ENCODE results near the gene FER.

Gene FER

DNA sequence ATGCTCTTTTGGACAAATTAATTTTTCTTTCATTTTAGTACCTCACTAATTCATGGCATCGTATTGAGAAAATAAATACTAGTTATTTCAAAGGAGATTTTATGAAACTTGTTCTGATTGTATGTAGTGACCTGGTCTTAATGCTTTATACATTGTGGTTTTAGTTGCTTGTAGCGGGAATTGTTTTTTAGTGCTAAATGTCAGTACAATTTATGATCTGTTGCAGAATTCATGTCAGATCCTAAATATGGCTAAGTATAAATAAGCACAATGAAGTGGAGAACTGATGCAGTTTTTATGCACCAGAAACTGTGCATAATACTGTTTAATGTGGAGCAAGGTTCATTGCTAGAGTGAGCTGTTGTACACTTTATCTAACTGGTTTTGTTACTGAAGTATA lies 353.3 kb downstream of the FER start:
- no peaks in the 10 kb centered on the region for H3K27me3 Mint-ChIP-seq (ENCODE audit: low read depth, poor library complexity)
- no peaks in the 10 kb centered on the region for H3K9me3 Mint-ChIP-seq
- no peak for DNase-seq
- no peak overlapping the region for H3K4me3 Mint-ChIP-seq
- H3K36me3 Mint-ChIP-seq (ENCODE audit: low read depth), result no peaks in the 10 kb centered on the region
- TF ChIP-seq, protein P1, sequence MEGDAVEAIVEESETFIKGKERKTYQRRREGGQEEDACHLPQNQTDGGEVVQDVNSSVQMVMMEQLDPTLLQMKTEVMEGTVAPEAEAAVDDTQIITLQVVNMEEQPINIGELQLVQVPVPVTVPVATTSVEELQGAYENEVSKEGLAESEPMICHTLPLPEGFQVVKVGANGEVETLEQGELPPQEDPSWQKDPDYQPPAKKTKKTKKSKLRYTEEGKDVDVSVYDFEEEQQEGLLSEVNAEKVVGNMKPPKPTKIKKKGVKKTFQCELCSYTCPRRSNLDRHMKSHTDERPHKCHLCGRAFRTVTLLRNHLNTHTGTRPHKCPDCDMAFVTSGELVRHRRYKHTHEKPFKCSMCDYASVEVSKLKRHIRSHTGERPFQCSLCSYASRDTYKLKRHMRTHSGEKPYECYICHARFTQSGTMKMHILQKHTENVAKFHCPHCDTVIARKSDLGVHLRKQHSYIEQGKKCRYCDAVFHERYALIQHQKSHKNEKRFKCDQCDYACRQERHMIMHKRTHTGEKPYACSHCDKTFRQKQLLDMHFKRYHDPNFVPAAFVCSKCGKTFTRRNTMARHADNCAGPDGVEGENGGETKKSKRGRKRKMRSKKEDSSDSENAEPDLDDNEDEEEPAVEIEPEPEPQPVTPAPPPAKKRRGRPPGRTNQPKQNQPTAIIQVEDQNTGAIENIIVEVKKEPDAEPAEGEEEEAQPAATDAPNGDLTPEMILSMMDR (IDR thresholded peaks at IDR 0.05), result no peak
- H3K27ac Mint-ChIP-seq, result no peak overlapping the region
- no peaks in the 10 kb centered on the region for H3K4me1 Mint-ChIP-seq

DNA sequence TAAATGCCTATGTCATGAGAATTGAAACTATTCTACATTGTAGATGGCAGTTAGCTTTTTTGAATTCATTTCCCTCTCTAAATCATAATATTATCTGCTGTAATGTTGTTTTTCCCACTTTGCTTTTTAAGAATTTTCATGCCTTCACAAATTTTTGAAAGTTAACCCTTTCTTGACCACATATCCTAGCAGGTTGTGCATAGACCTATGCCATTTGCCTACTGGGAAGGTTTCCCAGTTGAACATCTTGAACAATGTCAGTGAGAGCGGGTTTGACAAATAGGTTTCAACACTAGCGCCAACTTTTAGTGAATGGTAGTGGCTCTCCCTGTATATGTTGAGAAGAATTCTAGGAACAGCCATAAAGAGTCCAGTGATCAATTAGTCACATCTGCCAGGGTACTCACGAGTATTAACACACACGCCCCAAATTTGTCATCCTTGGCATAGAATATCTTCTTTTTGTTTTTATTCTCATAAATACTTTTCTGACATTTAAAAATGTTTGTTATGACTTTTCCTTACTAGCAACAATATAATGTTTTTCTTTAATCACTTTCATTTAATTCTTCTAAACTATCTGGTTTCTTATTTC lies 354.5 kb downstream of the FER start:
- no peak overlapping the region for H3K27ac Mint-ChIP-seq
- H3K27me3 Mint-ChIP-seq (ENCODE audit: low read depth, poor library complexity), result no peaks in the 10 kb centered on the region
- H3K4me1 Mint-ChIP-seq, result no peaks in the 10 kb centered on the region
- no peaks in the 10 kb centered on the region for H3K9me3 Mint-ChIP-seq
- no peak overlapping the region for H3K4me3 Mint-ChIP-seq
- TF ChIP-seq, protein P1 (IDR thresholded peaks at IDR 0.05), result no peak
- H3K36me3 Mint-ChIP-seq (ENCODE audit: low read depth), result no peaks in the 10 kb centered on the region
- no peak for DNase-seq

DNA sequence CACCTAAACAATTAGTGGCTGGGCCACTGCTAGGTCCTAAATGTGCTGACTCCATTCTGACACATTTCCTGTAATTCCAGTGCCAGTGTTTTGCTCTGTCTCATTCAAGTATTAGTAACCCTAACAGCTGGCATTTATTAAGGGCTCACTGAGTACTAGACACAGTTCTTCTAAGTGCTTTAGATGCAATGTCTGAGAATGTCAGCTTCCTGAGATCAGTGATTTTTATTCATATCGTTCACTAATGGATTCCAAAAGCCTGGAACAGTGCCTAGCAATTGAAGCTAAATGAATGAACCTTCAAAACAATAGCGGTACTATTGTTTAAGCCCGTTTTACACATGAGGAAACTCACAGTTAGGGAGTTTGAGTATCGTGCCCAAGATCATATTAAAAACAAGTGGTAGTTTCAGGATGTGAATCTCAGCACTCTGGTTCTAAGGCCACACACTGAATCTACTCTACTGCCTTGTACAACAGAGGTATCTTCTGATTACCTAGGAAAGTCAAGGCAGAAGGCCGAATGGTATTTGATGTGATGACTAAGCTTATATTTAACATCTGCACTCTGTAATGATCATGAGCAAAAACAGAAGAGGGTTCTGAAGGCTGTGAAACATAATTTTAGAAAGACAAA lies 358.1 kb downstream of the FER start:
- DNase-seq, result no peak
- Mint-ChIP-seq H3K27me3 (ENCODE audit: low read depth, poor library complexity) (no peaks in the 10 kb centered on the region), H3K9me3 (no peaks in the 10 kb centered on the region), H3K4me1 (no peaks in the 10 kb centered on the region), H3K4me3 (no peak overlapping the region), H3K27ac (no peak overlapping the region), H3K36me3 (ENCODE audit: low read depth) (no peaks in the 10 kb centered on the region)
- TF ChIP-seq, protein P1 (IDR thresholded peaks at IDR 0.05), result no peak

DNA sequence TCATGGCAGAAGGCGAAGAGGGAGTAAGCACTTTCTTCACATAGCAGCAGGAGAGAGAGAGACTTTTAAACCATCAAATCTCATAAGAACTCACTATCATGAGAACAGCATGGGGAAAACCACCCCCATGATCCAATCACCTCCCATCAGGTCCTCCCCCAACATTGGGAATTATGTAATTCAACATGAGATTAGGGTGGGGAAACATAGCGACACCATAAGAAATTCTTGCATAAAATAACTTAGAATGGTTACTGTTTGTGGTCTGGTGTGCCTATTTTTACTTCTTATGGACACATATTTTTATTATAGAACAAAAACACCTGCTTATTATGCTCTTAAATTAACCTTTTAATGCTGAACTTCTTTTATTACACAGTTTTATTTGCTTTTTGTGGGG lies 364.0 kb downstream of the FER start:
- H3K9me3 Mint-ChIP-seq, result no peaks in the 10 kb centered on the region
- no peaks in the 10 kb centered on the region for H3K4me1 Mint-ChIP-seq
- no peaks in the 10 kb centered on the region for H3K36me3 Mint-ChIP-seq (ENCODE audit: low read depth)
- no peak for DNase-seq
- no peak overlapping the region for H3K4me3 Mint-ChIP-seq
- no peak overlapping the region for H3K27ac Mint-ChIP-seq
- H3K27me3 Mint-ChIP-seq (ENCODE audit: low read depth, poor library complexity), result peaks cover 4% of the 10 kb centered on the region
- TF ChIP-seq, protein P1 (IDR thresholded peaks at IDR 0.05), result no peak

DNA sequence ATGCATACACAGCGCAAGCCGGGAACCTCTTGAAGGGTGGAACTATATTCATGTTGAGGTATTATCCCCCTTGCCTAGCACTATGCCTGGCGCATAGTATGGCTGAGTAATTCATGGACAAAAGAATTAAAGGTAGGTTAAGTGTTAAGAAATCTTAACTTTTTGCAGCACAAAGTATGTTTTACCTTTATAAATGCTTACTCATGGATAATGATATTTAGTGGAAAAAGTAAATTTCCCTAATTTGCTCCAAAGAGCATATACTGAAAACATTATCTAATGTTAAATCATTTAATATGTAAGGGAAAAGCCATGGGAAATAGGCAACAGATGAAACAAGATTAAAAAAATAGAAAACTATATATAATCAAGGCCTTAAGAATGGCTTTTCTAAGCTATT lies 365.9 kb downstream of the FER start:
- DNase-seq, result no peak
- Mint-ChIP-seq H3K9me3 (no peaks in the 10 kb centered on the region), H3K4me1 (no peaks in the 10 kb centered on the region), H3K27me3 (ENCODE audit: low read depth, poor library complexity) (peaks cover 4% of the 10 kb centered on the region), H3K36me3 (ENCODE audit: low read depth) (no peaks in the 10 kb centered on the region), H3K27ac (no peak overlapping the region), H3K4me3 (no peak overlapping the region)
- TF ChIP-seq, protein P1 (IDR thresholded peaks at IDR 0.05), result no peak

DNA sequence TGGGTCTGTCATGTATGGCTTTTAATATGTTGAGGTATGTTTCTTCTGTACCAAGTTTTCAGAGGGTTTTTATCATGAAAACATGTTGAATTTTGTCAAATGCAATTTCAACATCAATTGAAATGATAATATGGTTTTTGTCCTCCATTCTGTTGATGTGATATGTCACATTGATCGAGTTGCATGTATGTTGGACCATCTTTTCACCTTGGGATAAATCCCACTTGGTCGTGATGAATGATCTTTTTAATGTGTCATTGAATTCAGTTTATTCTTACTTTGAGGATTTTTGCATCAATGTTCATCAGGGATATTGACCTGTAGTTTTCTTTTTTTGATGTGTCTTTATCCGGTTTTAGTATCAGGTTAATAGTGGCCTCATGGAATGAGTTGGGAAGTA lies 373.5 kb downstream of the FER start:
- TF ChIP-seq, protein P1 (IDR thresholded peaks at IDR 0.05), result no peak
- no peak overlapping the region for H3K27ac Mint-ChIP-seq
- peaks cover 30% of the 10 kb centered on the region for H3K36me3 Mint-ChIP-seq (ENCODE audit: low read depth)

More for the DNA sequence above, 373.5 kb downstream of the FER start:
- H3K27me3 Mint-ChIP-seq (ENCODE audit: low read depth, poor library complexity), result no peaks in the 10 kb centered on the region
- DNase-seq, result no peak
- no peak overlapping the region for H3K4me3 Mint-ChIP-seq
- no peaks in the 10 kb centered on the region for H3K4me1 Mint-ChIP-seq
- H3K9me3 Mint-ChIP-seq, result peaks cover 34% of the 10 kb centered on the region

Data from nephron progenitor cell (in vitro differentiated cells).